ENCODE results near the gene FGF4. TPM values are rescaled to one million over a fixed set of nuclear protein-coding genes. Genes with fewer than 3 reads are reported as not detected.

FGF4 gene
- total RNA-seq, 1 experiment from 2014 or later: not detected

GRCh38 chr11:69813839-69814238, 38.7 kb upstream of the FGF4 start:
- H3K4me3 ChIP-seq: no peak overlapping the region
- no peaks in the 10 kb centered on the region for H3K27me3 ChIP-seq
- H3K4me1 ChIP-seq: no peaks in the 10 kb centered on the region
- no peak for DNase-seq
- H3K9me3 ChIP-seq (replicated peaks): no peaks in the 10 kb centered on the region
- H3K36me3 ChIP-seq: no peaks in the 10 kb centered on the region
- H3K27ac ChIP-seq: no peak overlapping the region

- Histone ChIP-seq H3K36me3 (no peaks in the 10 kb centered on the region), H3K4me1 (no peaks in the 10 kb centered on the region), H3K4me3 (no peak overlapping the region), H3K9me3 (replicated peaks) (no peaks in the 10 kb centered on the region), H3K27me3 (no peaks in the 10 kb centered on the region), H3K27ac (no peak overlapping the region)
- DNase-seq: no peak
Measured at GRCh38 chr11:69812946-69813345, 37.8 kb upstream of the FGF4 start.

GRCh38 chr11:69812256-69812655, 37.1 kb upstream of the FGF4 start:
- H3K27me3 ChIP-seq: no peaks in the 10 kb centered on the region
- H3K27ac ChIP-seq: no peak overlapping the region
- DNase-seq: no peak
- H3K4me3 ChIP-seq: no peak overlapping the region
- H3K9me3 ChIP-seq (replicated peaks): no peaks in the 10 kb centered on the region
- H3K4me1 ChIP-seq: no peaks in the 10 kb centered on the region
- H3K36me3 ChIP-seq: no peaks in the 10 kb centered on the region

DNA sequence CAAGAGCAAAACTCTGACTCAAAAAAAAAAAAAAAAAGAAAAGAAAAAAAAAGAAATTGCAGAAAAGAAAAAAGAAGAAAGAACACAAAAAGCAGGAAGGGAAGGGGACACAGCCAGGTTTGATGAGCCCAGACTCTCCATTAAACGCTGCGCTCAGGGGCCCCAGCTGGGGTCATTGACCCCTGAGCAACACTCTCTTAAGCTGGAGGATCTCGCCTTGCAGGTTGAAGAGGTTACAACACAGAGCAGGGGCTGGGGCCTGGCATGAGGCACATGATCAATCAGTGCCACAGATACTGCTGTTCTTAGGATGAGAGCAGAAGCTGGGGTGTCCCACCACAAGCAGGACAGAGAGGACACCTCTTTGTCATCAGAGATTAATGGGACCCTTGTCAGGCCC, 36.3 kb upstream of the FGF4 start:
- Histone ChIP-seq H3K27me3 (no peaks in the 10 kb centered on the region), H3K9me3 (replicated peaks) (no peaks in the 10 kb centered on the region), H3K4me1 (no peaks in the 10 kb centered on the region), H3K27ac (no peak overlapping the region), H3K4me3 (no peak overlapping the region), H3K36me3 (no peaks in the 10 kb centered on the region)
- no peak for DNase-seq

DNA sequence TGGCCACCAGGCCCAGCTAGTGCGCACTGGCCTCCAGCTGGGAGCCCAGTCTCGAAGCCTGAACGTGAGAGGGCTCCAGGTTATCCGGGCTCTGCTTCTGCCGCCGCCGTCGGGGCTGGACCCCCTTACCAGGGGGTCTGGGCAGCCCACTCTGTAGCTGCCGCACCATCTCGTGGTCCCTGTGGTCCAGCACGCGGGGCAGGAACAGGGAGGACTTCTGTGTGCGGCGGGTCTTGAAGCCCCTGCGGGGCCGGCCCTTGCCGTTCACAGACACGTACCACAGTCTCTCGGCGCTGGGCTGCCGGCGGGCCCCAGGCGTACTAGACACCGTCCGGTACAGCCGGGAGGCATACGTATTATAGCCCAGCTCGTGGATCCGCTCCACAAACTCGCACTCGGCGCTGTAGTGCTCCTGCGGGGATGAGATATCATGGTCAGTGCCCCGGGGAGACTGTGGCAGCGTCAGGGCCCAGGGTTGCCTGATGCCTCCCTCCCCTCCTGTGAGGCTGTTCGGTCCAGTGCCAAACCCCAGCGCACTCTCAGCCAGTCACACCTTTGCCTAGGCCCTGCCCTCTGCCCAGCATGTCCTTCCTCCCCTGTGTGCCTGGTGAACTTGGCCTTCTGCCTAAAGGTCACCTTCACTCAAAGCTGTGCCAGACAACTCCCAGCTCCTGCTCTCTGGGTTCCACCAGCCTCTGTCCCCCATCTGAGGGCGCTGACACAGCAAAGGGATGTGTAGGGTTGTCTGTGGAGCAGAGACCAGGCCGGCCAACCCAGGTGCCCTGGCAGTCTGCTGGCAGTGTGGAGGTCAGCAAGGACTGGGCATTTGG, 35.4 kb upstream of the FGF4 start:
- Histone ChIP-seq H3K4me3 (no peak overlapping the region), H3K36me3 (no peaks in the 10 kb centered on the region), H3K9me3 (replicated peaks) (no peaks in the 10 kb centered on the region), H3K4me1 (no peaks in the 10 kb centered on the region), H3K27ac (no peak overlapping the region), H3K27me3 (no peaks in the 10 kb centered on the region)
- DNase-seq: no peak

DNA sequence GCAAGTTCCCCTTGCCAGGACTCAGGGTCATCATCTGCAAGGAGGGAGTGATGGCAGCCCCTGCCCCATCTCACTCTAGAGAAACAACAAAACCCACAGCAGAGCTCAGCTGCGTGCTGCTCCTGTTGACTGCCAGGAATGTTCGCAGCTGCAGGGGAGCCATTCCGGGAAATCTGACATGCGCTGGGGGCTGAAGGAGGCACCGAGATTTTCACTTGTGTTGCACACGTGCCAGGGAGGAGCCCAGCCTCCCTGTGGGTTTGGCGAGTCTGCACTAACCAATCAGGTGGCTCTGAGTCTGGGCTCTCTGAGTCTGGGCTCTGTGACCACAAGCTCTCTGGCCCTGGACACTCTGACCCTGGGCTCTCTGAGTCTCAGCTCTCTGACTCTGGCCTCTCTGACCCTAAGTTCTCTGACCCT, 33.5 kb upstream of the FGF4 start:
- H3K27ac ChIP-seq: no peak overlapping the region
- DNase-seq: peak in 1 of 2 experiments; percentile 6
- no peaks in the 10 kb centered on the region for H3K9me3 ChIP-seq (replicated peaks)
- H3K36me3 ChIP-seq: no peaks in the 10 kb centered on the region
- no peaks in the 10 kb centered on the region for H3K27me3 ChIP-seq
- H3K4me3 ChIP-seq: no peak overlapping the region
- H3K4me1 ChIP-seq: no peaks in the 10 kb centered on the region

- no peak overlapping the region for H3K27ac ChIP-seq
- H3K4me3 ChIP-seq: no peak overlapping the region
- no peaks in the 10 kb centered on the region for H3K36me3 ChIP-seq
- DNase-seq: no peak
- no peaks in the 10 kb centered on the region for H3K4me1 ChIP-seq
- no peaks in the 10 kb centered on the region for H3K27me3 ChIP-seq
- no peaks in the 10 kb centered on the region for H3K9me3 ChIP-seq (replicated peaks)
Measured at GRCh38 chr11:69807106-69807815, 32.1 kb upstream of the FGF4 start.

DNA sequence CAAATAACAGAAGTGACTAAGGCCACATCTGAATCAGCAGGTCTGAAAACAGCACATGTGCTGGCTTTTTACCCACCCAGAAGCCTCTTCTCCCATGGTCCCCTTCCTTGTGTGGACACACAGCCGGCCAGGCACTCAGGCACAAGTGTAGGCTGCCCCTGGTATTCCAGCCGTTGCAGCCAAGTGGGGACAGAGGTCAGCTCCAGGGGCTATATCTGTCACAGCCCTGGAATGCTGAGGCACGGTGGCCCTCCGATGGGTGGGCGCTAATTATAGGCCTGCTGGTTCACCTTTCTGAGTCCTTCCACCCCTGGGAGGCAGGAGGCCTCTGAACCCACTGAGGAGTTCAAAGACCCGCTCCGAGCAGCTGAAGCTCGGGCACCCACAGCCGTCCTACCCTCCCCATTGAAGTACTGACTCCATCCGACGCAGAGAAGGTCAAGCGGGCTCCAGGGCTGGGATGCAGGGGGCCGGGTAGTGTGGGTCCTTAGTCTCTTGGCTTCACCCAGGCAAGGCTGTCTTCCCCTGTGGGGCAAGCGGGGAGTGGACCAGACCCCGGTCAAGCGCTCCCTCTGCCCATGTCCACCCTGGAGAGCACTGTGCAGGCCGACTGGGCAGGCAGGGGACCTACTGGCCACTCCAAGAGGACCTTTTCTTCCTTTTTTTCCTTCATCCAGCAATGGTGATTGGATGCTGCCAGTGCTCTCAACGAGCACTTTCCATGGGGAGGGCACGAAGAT, 29.8 kb upstream of the FGF4 start:
- Histone ChIP-seq H3K4me3 (no peak overlapping the region), H3K27me3 (no peaks in the 10 kb centered on the region)

GRCh38 chr11:69803604-69804218, 28.6 kb upstream of the FGF4 start:
- no peaks in the 10 kb centered on the region for H3K36me3 ChIP-seq
- H3K9me3 ChIP-seq (replicated peaks): no peaks in the 10 kb centered on the region
- no peak overlapping the region for H3K27ac ChIP-seq
- H3K27me3 ChIP-seq: no peaks in the 10 kb centered on the region
- no peak overlapping the region for H3K4me3 ChIP-seq
- H3K4me1 ChIP-seq: no peaks in the 10 kb centered on the region
- no peak for DNase-seq

More for the DNA sequence above, 29.8 kb upstream of the FGF4 start:
- DNase-seq: no peak
- Histone ChIP-seq H3K4me1 (no peaks in the 10 kb centered on the region), H3K9me3 (replicated peaks) (no peaks in the 10 kb centered on the region), H3K27ac (no peak overlapping the region), H3K36me3 (no peaks in the 10 kb centered on the region)

- Histone ChIP-seq H3K4me3 (no peak overlapping the region), H3K27ac (no peak overlapping the region), H3K27me3 (no peaks in the 10 kb centered on the region), H3K4me1 (no peaks in the 10 kb centered on the region), H3K36me3 (no peaks in the 10 kb centered on the region), H3K9me3 (replicated peaks) (no peaks in the 10 kb centered on the region)
- no peak for DNase-seq
Measured at GRCh38 chr11:69803022-69803421, 27.9 kb upstream of the FGF4 start.

DNA sequence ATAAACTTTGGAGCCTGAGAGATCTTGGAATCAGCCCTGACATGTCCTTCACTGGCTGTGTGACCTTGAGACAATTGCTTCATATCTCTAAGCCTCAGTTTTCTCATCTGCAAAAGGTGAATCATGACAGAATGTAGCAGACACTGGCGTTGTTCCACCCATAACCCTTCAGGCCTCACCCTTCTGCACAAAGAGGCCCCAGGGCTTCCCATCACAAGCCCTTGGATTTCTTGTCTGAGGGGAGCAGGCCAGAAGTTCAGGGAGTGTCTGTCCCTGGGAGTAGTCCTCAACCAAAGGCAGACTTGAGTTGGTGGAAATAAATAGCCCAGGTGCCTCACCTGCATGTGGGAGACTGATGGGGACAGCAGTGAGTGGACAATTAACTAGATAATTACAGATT, 27.4 kb upstream of the FGF4 start:
- no peak overlapping the region for H3K27ac ChIP-seq

DNA sequence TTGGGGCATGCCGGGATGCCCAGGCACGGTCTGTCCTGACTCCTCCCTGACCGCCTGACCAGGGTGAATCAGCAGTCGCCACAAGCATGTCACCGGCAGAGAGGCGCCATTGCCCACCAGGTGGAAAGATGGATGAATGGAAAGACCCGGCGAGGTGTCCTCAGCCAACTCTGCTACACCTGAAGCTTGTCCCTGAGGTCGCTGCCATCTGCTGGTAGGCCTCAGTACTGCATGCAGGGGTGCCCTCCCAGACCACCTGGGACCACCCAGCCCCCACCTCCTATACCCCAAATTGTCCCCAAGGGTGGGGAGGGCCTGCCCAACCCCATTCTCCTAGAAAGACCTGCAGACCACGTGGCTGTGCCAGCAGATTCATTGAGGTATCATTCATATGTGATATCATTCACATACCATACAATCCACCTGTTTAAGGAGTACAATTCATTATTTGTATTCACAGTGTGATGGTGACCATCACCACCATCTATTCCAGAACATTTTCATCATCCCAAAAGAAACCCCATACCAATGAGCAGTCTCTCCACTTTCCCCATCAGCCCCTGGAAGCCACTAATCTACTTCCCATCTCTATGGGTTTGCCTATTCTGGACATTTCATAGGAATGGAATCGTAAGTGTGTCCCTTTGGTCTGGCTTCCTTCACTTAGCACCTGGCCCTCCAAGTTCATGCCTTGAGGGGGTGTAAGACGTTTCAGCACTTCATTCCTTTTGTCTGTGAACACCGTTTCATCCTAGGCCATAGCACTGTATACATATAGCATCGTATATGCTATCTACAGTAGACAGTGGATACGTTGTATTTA, 26.6 kb upstream of the FGF4 start:
- Histone ChIP-seq H3K4me1 (no peaks in the 10 kb centered on the region), H3K27me3 (no peaks in the 10 kb centered on the region), H3K36me3 (no peaks in the 10 kb centered on the region), H3K9me3 (replicated peaks) (no peaks in the 10 kb centered on the region), H3K27ac (no peak overlapping the region), H3K4me3 (no peak overlapping the region)
- DNase-seq: peak; percentile 19 to 27

More for the DNA sequence above, 27.4 kb upstream of the FGF4 start:
- no peak for DNase-seq
- no peaks in the 10 kb centered on the region for H3K9me3 ChIP-seq (replicated peaks)
- no peaks in the 10 kb centered on the region for H3K36me3 ChIP-seq
- H3K27me3 ChIP-seq: no peaks in the 10 kb centered on the region
- no peak overlapping the region for H3K4me3 ChIP-seq
- no peaks in the 10 kb centered on the region for H3K4me1 ChIP-seq

DNA sequence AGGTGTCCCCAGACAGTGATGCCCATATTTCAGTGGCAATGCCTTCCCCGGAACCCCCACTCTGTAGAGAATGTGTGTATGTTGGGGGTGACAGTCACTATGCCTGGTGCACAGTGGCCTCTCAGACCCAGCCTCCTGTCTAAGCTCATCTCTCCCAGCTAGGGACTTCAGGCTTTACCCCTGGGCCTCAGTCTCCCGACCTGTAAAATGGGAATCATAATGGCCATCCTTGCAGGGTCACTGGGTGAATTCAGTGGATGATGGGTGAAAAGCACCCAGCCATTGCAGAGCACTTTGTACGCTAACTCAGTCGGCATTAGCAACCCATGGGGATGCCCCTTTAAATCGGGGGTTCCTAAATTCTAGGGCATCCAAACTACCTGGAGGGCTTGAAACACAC, 25.1 kb upstream of the FGF4 start:
- DNase-seq: no peak
- Histone ChIP-seq H3K4me3 (no peak overlapping the region), H3K9me3 (replicated peaks) (no peaks in the 10 kb centered on the region), H3K36me3 (no peaks in the 10 kb centered on the region), H3K27me3 (no peaks in the 10 kb centered on the region), H3K4me1 (no peaks in the 10 kb centered on the region), H3K27ac (no peak overlapping the region)

GRCh38 chr11:69799582-69799981, 24.4 kb upstream of the FGF4 start:
- Histone ChIP-seq H3K4me1 (no peaks in the 10 kb centered on the region), H3K27ac (no peak overlapping the region), H3K4me3 (no peak overlapping the region), H3K27me3 (no peaks in the 10 kb centered on the region), H3K36me3 (no peaks in the 10 kb centered on the region), H3K9me3 (replicated peaks) (no peaks in the 10 kb centered on the region)
- DNase-seq: peak; percentile 8 to 14

Data from SJCRH30 (cell line).